Vagina (tissue), 2 donors: ENCODE results near the gene KRT7.

Source experiments
- POLR2A ChIP-seq, 2 donors: fragments of 450-650 bp; IDR thresholded peaks; one replicate each; pipeline ENCODE4 v1.6.1; 2017; ENCODE audit warnings: antibody characterized with exemption in 2 of 2, mild to moderate bottlenecking in 2 of 2, moderate library complexity in 2 of 2
- TF ChIP-seq, protein P1 (sequence below), 3 experiments: fragments of 450-650 bp in 2 of 3; fragments of 200-600 bp in 1 of 3; sonication (generic) in 1 of 3; IDR thresholded peaks; one replicate each; pipeline ENCODE4 v1.5.1; 2017 to 2019; ENCODE audit warnings: antibody characterized with exemption in 3 of 3, mild to moderate bottlenecking in 2 of 3, moderate library complexity in 2 of 3

DNA sequence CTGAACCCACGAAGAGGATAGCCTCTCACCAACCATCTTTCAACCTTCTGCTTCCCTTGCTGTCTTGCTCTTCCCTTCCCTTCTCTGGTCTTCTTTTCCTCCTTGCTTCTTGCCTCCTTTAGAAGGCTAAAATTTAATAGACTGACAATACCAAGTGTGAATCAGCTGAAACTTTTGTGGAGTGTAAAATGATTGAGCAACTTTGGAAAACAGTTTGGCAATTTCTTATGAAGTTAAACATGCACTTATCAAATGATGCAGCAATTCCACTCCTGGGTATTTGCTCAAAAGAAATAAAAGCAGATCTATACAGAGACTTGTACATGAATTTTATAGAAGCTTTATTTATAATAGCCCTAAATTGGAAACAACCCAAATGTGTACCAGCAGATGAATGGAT is 38.1 kb downstream of the KRT7 start:
- TF ChIP-seq POLR2A (IDR thresholded peaks at IDR 0.05), result no peak
- TF ChIP-seq, protein P1, sequence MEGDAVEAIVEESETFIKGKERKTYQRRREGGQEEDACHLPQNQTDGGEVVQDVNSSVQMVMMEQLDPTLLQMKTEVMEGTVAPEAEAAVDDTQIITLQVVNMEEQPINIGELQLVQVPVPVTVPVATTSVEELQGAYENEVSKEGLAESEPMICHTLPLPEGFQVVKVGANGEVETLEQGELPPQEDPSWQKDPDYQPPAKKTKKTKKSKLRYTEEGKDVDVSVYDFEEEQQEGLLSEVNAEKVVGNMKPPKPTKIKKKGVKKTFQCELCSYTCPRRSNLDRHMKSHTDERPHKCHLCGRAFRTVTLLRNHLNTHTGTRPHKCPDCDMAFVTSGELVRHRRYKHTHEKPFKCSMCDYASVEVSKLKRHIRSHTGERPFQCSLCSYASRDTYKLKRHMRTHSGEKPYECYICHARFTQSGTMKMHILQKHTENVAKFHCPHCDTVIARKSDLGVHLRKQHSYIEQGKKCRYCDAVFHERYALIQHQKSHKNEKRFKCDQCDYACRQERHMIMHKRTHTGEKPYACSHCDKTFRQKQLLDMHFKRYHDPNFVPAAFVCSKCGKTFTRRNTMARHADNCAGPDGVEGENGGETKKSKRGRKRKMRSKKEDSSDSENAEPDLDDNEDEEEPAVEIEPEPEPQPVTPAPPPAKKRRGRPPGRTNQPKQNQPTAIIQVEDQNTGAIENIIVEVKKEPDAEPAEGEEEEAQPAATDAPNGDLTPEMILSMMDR (IDR thresholded peaks at IDR 0.05), result no peak
